ENCODE measurements around the gene MGAT5B.

- TF ChIP-seq TAF1 (IDR thresholded peaks at IDR 0.05; ENCODE audit: low read depth, low read length), result no peak
- TF ChIP-seq POLR2A (IDR thresholded peaks at IDR 0.05; ENCODE audit: low read depth, low read length), result no peak
- no peak for TF ChIP-seq POLR2AphosphoS5 (IDR thresholded peaks at IDR 0.05; ENCODE audit: low read depth, low read length)
These were observed 34.5 kb upstream of the MGAT5B start for GRCh38 chr17:76833747-76834146.

Data from GM12891 (cell line).